DOHH2 (cell line): ENCODE data around the gene IRF2BP1.

ENCODE experiments used
- CTCF ChIP-seq: fragments of 200-600 bp; sonication (generic); IDR thresholded peaks from one replicate; pipeline ENCODE4 v1.5.1; 2014; ENCODE audit warnings: antibody characterized with exemption, mild to moderate bottlenecking, low read depth, low read length; ENCODE audit not compliant: poor library complexity, severe bottlenecking
- EZH2phosphoT487 ChIP-seq: fragments of 200-600 bp; sonication (generic); IDR thresholded peaks from 2 replicates; pipeline ENCODE4 v1.6.1; 2017; ENCODE audit warnings: borderline replicate concordance, mild to moderate bottlenecking, antibody characterized with exemption, low read length, moderate library complexity, mixed read lengths

- TF ChIP-seq CTCF = no peak
- TF ChIP-seq EZH2phosphoT487 = no peak
Measured at GRCh38 chr19:45870798-45871197, 15.1 kb downstream of the IRF2BP1 start.
